ENCODE data around the gene ERFE.

GRCh38 chr2:238168196-238169047, 9.7 kb downstream of the ERFE start:
- TF ChIP-seq, protein P1, sequence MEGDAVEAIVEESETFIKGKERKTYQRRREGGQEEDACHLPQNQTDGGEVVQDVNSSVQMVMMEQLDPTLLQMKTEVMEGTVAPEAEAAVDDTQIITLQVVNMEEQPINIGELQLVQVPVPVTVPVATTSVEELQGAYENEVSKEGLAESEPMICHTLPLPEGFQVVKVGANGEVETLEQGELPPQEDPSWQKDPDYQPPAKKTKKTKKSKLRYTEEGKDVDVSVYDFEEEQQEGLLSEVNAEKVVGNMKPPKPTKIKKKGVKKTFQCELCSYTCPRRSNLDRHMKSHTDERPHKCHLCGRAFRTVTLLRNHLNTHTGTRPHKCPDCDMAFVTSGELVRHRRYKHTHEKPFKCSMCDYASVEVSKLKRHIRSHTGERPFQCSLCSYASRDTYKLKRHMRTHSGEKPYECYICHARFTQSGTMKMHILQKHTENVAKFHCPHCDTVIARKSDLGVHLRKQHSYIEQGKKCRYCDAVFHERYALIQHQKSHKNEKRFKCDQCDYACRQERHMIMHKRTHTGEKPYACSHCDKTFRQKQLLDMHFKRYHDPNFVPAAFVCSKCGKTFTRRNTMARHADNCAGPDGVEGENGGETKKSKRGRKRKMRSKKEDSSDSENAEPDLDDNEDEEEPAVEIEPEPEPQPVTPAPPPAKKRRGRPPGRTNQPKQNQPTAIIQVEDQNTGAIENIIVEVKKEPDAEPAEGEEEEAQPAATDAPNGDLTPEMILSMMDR (IDR thresholded peaks at IDR 0.05): no peak
- TF ChIP-seq POLR2A (IDR thresholded peaks at IDR 0.05): no peak
